GM19463 (cell line): ENCODE measurements around the gene TPGS1.
"Not testable (repeated sequence)": the region's sequence is repeated elsewhere in the genome, so short reads cannot be mapped to it uniquely, and the experiment has no call there.

Source experiments
- ATAC-seq: cut with Tn5 transposase; IDR thresholded peaks from one replicate; pipeline ENCODE4 v1.9.1; 2021; ENCODE audit warnings: mild to moderate bottlenecking, moderate library complexity; ENCODE audit not compliant: unreplicated experiment

TPGS1 gene

DNA sequence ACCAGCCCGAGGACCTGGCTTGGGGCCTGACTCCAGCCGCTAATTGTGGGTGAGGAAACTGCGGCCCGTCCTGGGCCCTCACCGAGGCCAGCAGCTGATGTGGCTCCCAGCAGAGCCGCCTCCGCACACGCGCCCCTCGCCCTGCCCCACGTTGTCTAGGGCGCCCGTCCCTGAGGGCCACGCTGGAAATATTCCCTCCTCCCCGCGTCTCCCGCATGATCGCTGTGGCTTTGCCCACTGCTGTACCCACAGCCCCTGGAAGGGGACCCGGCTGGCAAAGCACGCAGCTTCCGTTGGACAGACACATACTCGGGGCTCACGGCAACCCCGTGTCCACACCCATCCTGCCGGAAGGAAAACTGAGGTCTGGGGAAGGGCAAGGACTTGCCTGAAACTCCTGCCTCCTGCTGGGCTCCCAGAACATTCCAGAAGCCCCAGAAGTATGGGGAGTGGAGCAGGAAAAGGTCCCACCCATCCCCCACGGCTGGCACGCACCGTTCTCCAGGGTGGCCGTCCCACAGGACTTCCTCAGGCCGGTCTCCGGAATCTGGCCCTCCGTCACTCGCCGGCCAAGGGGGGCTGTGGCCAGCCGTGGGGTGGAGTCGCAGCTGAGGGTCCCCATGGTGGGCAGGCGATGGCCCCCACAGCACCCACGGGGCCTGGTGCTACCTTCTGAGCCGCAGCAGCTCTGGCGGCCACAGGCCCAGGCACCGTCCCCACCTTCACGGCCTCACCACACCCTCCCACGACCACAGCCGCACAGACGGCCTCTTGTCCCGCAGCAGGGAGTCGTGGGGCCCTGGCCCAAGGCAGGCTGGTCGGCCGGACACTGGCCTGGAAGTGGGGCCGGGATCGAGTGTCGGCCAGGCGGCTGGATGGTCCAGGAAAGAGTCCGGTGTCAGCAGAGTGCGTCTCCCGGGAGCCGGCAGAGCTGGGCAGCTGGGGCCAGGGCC lies 32.9 kb upstream of the TPGS1 start:
- ATAC-seq, result no peak

DNA sequence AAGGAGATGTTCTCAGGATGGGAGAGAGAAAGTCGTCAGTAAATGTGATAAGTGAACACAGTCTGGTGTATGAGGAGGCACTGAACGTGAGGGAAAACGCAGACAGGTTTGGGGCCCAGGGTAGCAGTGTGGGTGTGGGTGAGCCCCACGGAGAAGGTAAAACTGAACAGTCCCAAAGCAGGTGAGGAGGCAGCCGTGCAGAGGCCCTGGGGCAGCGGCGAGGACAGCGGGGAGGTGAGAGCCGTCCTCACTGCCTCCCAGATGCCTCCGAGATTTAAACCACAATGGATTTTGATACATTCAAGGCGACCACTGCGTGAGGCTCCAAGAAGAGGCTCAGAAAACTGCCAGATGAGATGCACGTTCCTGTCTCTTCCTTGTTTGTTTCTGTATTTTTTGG lies 31.9 kb upstream of the TPGS1 start:
- ATAC-seq, result no peak

DNA sequence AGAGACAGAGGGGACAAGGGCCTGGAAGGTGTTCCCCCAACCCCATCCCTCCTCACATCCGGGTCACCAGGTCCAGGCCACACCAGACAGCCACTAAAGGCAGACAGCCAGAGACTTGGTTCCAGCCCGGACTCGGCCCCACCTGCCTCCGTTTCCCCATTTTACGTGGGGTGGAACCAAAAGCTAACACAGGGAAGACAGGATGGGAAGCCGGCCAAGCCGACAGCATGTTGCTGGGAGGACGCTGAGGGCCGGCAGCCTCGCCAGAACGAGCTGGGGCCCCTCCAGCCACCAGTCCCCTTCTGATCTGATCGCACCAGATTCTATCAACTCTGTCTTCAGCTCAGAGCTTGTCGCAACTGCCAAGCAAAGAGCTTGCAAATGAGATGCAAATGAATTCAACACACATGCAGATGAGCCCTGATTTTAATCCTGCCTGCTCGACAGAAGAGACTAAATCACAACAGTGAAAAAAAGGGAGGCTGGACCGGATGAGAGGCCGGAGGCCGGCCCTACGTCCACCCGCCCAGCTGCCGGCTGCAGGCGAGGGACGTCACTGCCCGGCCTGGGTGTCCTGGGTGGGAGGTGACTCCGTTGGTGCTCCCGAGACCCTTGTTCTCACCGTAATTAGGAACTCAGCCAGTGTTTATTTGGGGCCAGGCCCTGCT lies 28.9 kb upstream of the TPGS1 start:
- ATAC-seq, result no peak

DNA sequence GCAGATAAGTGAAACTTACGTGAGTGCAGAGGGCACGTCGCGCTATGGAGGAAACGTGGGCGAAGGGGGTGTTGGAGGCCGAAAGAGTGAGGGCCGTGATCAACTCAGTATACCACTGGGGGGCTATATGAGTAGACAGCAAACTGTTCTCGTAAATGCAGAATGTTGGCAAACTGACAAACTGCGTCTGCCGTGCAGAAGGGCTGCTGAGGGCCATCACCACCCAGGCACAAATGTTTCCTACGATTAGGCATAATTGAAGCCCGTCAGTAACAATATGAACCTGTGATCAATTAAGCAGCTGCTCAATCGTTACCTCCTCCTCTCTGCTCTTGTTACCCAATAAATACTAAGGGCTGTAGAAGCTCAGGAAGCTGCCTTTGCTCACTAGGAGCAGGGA lies 28.3 kb upstream of the TPGS1 start:
- ATAC-seq, result no peak

DNA sequence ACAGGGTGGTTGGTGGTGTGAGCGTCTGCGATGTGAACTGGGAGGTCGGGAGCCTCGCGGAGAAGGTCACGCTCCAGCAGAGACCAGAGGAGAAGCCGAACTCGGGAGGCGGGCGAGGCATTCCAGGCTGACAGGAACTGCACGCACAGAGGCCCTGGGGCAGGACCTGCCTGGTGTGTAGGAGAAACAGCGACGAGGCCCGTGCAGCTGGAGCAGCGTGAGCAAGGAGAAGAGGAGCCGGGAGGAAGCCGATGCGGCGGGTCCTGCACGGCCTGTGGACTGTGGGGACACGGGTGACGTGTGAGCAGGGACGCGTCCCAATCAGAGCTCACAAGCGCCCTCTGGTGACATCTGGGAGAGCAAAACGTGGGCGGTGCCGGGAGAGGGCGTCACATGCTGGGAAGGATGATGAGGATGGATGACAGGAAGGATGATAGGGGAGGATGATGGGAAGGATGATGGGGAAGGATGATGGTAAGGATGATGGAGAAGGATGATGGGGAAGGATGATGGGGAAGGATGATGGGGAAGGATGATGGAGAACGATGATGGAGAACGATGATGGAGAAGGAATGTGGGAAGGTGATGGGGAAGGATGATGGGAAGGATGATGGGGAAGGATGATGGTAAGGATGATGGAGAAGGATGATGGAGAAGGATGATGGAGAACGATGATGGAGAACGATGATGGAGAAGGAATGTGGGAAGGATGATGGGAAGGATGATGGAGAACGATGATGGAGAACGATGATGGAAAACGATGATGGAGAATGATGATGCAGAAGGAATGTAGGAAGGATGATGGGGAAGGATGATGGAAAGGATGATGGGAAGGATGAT lies 27.1 kb upstream of the TPGS1 start:
- ATAC-seq, result no peak

DNA sequence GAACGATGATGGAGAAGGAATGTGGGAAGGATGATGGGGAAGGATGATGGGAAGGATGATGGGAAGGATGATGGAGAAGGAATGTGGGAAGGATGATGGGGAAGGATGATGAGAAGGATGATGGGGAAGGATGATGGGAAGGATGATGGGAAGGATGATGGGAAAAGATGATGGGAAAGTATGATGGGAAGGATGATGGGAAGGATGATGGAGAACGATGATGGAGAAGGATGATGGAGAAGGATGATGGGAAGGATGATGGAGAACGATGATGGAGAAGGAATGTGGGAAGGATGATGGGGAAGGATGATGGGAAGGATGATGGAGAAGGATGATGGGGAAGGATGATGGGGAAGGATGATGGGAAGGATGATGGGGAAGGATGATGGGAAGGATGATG lies 26.2 kb upstream of the TPGS1 start:
- ATAC-seq, result not testable (repeated sequence)

DNA sequence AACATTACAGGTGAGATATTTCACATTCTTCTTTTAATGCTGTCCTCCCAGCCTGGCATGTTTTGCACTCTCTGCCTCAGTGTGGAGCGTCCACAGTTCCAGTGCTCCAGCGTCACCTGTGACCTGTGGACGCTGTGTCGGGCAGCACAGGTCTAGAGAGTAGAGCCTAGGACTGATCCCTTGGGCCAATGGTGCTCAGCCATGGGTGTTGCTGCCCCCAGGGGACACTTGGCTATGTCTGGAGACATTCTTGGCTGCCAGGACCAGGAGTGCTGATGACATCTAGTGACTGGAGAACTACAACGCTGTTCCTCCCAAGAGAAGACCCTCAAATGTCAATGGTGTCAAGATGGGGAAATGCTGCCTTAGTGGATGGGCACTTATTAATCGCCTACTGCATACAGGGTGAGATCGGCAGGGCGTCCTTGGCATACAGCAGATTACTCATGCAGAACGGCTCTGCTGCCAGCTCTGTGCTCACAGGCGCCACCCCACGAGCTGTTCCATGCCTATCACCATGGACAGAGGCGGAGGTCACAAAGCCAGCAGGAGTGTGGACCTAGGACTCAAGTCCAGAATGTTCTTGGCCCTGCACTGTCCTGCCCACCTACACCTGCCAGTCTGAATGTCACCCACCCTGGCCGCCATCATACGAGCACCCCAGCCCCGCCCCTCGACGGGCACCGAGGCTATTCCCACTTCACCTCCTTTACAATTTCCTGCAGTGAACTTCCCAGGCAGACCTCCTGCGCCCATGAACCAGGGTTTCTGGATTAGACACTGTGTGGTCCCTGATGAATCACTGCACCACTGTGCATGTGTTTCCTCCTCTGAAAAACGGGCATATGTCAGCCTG lies 24.9 kb upstream of the TPGS1 start:
- ATAC-seq, result no peak

DNA sequence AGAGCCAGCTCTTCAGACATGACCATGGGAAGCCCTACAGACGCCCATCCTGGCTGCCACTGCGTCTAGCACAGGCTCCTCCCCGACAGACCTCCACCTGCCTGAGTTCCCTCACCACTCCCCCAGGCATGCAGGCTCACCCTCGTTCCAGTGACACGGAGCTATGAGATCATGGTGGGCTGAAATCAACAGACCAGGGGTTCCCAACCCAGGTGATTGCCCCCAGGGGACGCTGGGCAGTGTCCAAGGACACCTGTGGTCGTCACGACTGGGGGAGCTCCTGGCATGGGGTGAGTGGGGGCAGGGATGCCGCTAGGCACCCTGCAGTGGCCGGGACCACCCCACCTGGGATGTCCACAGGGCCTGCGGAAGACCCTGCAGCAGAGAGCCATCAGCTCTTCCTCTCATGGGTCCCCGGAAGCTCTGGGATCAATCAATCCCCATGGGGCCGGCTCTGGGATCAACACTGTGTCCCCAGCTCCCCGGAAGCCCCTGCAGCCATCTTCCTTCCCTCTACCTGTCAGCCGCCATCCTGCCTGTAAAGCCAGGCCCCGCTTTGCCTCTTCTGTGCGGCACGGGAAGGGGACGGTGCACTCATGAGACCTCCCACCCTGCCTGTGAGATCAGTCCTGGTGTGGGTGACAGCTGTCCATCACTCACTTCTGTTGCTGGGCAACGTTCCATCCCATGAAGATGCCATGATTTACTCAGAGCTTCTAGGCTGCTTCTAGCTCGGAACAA lies 23.8 kb upstream of the TPGS1 start:
- no peak for ATAC-seq

DNA sequence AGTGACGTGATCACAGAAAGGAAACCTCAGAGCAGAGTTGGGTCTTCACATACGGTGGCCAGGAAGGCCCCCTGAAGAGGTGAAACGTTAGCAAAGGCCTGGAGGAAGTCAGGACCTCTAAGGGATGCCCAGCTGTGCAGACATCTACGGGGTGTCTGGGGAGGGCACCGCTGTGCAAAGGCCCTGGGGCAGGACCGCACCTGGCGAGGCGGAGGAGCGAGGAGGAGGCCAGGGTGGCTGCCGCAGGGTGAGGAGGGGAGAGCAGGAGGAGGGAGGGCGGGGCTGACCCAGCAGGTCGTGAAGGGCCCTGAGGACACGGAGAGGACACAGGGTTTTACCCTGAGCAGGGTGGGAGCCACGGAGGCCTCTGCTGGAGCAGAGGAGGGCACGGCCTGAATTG lies 22.8 kb upstream of the TPGS1 start:
- no peak for ATAC-seq

DNA sequence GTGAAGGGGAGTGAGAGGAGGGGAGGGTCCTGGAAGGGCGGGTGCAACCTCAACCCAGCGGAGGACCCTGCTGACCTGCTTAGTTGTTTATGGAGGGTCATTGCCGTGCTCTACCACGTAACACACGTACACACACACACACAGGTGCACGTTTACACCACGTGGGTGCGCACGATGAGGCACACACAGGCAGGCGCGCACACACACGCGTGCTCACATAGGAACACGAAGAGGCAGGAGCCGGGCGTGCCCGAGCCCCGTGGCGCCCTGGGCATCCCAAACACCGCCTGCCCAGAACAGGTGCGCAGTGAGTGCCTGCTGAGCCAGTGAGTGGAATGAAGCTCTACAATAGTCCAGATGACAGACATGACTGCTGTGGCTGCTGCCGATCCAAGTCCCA lies 22.2 kb upstream of the TPGS1 start:
- no peak for ATAC-seq

DNA sequence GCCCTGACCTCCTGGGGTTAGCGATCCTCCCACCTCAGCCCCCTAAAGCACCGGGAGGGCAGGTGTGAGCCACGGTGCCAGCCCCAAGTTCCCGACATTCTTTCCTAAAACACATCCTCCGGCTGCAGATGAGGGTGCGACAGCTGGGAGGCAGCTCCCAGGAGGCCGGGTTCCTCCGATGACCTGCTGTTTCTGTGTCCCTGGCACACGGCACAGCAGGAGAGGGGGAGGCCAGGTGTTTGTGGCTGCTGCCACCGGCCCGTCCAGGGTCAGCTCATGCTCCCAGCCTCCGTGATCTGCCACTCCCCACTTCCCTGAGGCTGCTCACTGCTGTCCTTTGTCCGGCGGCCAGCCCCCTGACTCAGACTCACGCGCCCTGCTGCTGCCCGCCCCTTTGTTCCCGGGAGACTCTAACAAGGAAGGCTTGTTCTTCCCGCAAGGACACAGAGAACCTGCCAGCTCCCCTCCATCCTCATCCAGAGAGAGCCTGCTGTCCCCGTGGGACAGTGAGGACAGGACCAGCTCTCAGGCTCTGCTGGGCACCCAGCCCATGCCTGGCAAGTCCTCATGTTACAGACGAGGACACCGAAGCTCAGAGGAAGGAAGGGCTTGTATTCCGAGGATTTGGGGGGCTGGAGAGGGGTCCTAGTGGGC lies 21.6 kb upstream of the TPGS1 start:
- no peak for ATAC-seq

DNA sequence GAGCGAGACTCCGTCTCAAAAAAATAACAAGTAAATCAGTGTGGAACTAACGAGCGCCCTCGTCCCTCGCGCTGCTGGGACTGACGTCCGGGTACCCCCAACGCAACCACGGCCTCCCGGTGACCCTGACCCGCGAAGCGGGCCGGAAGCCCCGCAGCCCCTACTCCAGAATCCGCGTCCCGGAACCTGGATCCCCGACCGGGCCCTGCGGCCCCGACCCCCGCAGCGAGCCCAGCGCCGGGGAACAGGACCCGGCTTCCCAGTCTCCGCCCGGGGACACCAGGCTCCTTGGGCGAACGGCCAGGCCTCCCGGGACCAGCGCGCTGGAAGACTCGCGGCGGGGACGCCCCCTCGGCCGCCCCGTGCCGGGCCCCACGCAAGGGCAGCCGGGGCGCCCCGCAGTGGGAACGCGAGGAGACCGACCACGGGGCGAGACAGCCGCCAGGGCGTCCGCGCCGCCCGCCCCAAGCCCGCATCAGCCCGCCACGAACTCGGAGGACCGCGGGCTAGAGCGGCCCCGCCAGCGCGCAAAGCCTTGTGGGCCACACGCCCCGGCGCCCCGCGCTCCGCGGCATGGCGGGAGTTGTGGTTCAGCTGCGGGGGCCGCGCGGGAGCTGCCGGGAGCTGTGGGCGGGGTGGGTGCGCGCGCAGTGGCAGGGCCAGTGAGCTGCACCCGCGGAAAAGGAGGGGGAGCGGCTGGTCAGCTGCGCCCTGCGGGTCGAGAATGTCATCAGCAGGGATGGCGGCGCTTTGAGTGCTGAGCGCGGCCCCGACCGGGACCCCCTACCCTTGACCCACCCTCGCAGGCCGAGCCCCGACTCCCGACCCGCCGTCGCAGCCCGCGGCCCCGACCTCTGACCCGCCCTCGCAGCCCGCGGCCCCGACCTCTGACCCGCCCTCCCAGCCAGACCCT lies 18.5 kb upstream of the TPGS1 start:
- peak; percentile 81 for ATAC-seq

DNA sequence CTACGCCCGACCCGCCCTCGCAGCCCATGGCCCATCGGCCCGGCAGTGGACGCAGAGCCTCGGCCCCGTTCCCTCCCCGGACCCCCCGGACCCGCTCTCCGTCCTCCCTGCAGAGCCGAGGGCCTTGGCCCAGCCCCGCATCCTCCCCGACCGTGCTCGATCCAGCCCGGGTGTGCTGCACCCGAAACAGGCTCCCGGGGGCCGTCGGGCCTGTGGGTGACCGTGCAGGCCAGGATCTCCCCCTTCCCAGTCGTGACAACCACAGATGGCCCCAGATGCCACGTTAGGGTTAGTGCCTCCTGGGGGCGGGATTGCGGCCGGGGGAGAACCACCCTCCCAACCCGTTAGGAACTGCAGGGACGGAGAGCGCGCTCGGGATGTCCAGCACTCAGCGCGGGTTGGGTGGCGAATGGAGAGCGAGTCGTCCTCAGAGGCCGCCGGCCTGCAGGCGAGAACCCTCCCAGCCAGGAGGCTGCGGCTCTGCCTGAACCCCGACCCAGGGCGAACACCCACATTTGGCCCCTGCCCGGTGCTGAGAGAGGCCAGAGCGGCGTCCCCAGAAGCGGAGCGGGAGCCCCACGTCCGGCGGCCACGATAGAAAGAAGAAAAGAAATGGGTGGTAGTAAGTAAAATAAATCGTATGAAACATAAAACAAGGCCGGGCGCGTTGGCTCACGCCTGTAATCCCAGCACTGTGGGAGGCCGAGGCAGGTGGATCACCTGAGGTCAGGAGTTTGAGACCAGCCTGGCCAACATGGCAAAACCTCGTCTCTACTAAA lies 17.7 kb upstream of the TPGS1 start:
- ATAC-seq, result no peak

DNA sequence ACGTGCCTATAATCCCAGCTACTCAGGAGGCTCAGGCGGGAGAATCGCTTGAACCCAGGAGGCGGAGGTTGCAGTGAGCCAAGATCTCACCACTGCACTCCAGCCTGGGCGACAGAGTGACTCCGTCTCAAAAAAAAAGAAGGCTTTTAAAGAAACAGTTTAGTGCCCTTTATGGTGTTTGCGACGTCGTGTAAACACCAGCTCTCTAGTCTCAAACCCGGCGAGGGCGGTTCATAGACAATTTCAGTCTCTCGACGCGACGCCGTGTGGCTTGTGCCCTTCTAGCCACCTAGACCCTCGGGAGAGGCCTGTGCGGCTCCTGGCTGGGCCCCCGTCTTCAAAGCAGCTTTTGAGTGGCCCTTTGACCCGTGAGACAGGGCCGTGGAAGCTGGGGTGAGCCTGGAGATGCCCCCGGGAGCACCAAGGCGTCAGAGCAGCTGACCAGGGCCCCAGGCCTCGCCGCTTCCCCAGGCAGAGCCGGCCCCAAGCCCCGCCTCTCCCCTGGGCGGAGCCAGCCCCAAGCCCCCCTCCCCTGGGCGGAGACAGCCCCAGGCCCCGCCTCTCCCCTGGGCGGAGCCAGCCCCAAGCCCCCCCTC lies 16.1 kb upstream of the TPGS1 start:
- ATAC-seq, result no peak

DNA sequence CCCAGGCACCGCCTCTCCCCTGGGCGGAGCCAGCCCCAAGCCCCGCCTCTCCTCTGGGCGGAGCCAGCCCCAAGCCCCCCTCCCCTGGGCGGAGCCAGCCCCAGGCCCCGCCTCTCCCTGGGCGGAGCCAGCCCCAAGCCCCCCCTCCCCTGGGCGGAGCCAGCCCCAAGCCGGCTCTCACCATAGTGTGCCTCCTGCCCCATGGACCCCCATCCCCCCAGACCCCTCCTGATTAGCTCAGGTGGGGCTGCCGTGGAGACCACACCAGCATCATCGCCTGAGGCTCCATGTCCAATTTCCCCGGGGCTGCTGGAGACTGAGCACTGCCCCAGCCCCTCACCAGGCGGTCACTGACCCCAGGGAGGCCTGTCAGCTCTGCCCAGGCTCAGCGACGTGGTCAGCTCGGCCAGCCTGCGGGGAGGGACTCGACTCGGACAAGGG lies 15.2 kb upstream of the TPGS1 start:
- no peak for ATAC-seq

DNA sequence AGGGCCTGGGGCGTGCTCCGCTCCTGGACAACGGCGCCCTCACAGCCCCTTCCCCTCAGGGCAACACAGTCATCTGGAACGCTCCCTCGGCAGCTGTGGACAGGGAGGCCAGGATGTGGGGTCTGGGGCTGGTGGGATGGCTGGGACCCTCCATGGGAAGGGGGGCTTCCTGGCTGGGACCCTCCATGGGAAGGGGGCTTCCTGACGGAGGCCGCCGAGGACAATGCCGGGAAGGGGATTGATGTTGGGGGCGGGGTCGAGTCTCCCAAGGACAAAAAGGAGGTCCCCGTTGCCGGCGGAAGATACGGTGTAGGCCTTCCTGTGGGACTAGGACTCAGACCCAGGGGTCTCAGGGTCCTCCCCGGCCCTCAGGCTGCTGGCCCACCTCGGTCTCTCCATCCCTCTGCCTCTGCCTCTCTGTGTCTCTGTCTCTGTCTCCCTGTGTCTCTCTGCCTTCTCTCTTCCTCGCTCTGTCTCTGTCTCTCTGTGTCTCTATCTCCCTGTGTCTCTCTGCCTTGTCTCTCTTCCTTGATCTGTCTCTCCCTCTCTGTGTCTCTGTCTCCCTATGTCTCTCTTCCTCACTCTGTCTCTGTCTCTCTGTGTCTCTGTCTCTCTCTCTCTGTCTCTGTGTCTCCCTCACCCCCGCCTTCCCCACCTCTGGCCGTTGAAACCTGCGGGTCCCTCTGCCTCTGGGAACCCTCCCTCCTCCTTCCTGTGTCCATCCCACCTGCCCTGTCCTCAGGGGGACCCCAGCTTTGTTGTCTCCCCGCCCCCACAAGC lies 13.7 kb upstream of the TPGS1 start:
- ATAC-seq, result no peak
